ENCODE results near the gene RPTOR.
A peak's percentile ranks its signal among the peaks of the same experiment; 100 is the strongest.

The RPTOR gene

GRCh38 chr17:80842456-80843013, 297.9 kb downstream of the RPTOR start:
- no peak for DNase-seq (ENCODE audit: low read depth in 2 of 2, low spot score in 1 of 2)

GRCh38 chr17:80843741-80844156, 299.1 kb downstream of the RPTOR start:
- no peak for DNase-seq (ENCODE audit: low read depth in 2 of 2, low spot score in 1 of 2)

DNA sequence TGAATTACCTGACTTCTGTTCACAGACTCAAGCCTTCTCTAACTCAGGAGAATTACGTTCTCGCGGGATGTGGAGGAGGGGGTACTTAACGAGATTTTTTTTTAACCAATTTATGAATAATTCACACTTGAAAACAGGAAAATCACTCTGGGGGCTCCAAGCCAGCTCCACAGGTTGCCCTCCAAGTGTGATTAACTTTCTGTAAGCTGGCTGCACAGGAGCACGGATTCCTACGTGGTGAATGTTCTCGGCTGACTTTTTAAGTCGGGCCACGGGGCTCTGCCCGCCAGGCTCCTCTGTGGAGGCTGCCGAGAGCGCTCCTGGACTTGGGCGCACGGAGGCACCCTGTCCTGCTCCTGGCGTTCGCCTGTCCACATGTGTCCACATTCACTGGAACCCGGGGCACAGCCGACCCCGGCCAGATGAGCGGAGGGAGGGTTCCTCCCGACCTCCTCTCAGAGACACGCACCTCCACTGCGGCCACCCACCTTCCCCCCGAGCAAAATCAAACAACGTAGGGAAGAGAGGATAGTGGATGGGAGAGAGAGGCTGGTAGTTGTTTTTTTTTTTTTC, 299.9 kb downstream of the RPTOR start:
- DNase-seq (ENCODE audit: low read depth in 2 of 2, low spot score in 1 of 2), result no peak

DNA sequence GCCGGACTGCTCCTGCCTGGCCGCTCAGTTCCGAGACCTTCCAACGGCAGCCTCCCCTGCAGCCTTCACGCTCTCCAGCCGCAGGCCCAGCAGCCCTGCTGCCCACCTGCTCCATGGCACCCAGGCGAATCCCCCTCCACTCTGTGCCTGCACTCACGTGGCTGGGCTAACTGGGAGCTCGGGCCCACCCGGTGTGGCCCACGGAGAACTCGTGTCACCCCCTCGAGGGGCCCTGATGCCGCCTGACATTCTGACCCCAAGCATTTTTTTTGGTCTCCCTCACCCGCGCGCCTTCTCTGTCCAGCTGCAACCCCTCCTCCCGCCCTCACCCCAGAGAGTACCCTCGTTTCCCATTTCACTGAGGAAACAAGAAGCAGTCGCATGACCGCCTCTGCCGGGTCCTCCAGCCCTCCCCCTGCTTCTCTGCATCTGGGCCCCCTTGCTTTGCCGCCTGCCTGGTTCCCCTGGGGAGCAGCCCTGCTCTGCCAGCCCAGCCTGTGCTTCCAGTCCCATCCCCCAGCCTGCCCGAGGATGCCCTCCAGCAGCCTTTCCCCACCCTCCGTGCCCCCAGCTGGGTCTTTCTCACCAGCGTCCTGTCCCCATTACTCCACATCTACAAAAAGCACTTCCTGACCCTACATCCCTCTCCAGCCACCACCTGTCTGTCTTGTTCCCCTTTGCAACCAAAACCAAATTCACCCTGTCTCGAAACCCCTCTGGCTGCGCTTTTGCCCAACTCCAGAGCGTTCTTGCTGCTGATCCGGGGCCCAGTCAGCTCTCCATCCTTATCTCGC, 300.6 kb downstream of the RPTOR start:
- DNase-seq (ENCODE audit: low read depth in 2 of 2, low spot score in 1 of 2), result no peak

- DNase-seq (ENCODE audit: low read depth in 2 of 2, low spot score in 1 of 2), result no peak
These were observed 301.4 kb downstream of the RPTOR start for GRCh38 chr17:80845863-80846671.

GRCh38 chr17:80846932-80847331, 302.3 kb downstream of the RPTOR start:
- DNase-seq (ENCODE audit: low read depth in 2 of 2, low spot score in 1 of 2), result no peak

- DNase-seq (ENCODE audit: low read depth in 2 of 2, low spot score in 1 of 2), result peak in 1 of 2 donors; percentile 20
These were observed 303.0 kb downstream of the RPTOR start for GRCh38 chr17:80847496-80848230.

- DNase-seq (ENCODE audit: low read depth in 2 of 2, low spot score in 1 of 2), result no peak
These were observed 303.9 kb downstream of the RPTOR start for GRCh38 chr17:80848449-80849102.

GRCh38 chr17:80849119-80849518, 304.5 kb downstream of the RPTOR start:
- DNase-seq (ENCODE audit: low read depth in 2 of 2, low spot score in 1 of 2), result no peak

- no peak for DNase-seq (ENCODE audit: low read depth in 2 of 2, low spot score in 1 of 2)
These were observed 305.5 kb downstream of the RPTOR start for GRCh38 chr17:80850109-80850508.

- DNase-seq (ENCODE audit: low read depth in 2 of 2, low spot score in 1 of 2), result no peak
These were observed 306.2 kb downstream of the RPTOR start for GRCh38 chr17:80850817-80851216.

DNA sequence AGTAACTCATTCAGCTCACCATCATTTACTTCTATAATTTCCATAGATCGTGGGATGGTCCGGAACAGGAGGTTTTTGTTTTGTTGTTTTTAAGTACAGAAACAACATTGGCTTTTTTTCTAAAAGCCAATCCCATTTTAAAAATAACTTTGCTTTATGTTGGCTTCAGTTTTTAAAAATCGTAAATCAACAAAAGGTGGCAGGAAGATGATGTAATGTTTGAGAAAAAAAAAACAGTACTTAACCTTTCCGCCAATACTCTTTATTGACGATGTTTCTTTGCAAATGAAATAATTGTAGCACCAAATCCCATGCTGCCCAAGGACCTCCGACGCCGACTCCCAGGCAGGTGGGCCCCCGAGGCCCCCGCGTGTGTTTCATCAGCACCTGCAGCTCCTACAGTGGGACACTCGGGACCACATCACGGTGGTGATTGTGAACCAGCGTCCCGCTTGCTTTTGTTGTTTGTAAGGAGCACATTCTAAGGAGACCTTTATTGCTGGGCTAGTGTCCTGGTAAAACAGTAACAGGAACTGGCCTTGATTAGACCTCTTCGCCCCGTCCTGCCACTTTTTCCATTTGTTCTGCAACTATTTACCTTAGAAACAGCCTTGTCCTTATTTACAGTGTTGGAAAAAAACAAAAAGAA, 306.8 kb downstream of the RPTOR start:
- DNase-seq (ENCODE audit: low read depth in 2 of 2, low spot score in 1 of 2), result no peak

DNA sequence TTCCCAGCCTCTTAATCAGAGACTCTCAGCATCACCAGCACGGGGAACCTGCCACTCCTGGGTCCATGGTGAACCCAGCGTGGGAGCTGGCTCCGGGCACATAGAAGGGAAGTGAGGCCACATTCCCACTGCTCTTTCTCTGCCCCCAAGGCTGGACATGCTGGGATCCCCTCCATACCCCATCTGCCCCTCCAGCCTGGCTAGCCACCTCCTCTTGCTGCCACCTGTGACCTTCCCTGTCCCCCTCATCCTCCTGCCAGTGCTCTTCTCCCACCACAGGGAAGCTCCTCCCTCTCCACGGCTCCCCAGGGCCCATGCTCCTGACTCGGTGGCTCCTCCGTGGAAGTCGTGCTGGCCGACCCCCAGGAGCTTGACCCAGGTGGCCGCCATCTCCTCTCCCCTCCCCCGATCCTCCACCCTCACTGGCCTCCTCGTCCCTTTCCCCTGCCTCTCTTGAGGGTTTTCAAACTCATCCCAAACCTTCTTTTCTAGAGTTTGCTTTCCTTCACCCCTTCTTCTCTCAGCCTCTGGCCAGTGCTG, 307.9 kb downstream of the RPTOR start:
- DNase-seq (ENCODE audit: low read depth in 2 of 2, low spot score in 1 of 2), result no peak

DNA sequence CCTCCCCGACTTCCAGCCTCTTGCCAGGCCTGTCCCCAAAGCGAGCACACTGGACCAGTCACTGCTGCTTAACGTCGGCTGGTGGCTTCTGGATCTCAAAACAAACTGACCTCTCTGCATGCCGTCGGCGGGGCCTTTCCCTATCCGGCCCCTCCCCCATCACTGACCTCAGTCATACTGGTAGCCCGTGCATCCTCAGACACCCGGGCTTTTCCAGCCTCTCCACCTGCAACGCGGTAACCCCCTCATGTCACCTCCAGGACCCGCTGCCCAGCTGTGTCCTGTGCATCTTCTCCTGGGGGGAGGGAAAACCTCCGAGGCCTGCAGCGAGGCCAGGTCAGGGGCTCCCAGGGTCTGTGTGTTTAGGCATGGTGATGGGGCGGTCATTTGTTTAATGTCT, 308.4 kb downstream of the RPTOR start:
- DNase-seq (ENCODE audit: low read depth in 2 of 2, low spot score in 1 of 2), result no peak

DNA sequence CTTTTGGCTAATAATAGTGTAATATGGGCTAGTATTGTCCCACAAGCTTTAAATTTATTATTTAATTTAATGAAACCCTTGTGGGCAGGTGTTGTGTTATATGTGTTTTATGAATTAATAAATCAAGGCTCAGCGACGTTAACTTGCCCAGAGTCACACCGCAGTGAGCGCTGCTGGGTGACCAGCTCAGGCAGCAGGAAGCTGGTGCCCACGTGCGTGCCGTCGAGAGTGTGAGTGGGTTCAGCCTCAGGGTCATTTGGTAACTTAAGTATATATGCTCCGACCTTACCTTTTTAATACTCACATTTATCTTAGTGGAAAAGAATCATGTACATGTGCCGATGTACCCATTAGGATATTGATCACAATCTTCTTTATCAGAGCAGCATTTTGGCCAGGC, 309.6 kb downstream of the RPTOR start:
- no peak for DNase-seq (ENCODE audit: low read depth in 2 of 2, low spot score in 1 of 2)

- DNase-seq (ENCODE audit: low read depth in 2 of 2, low spot score in 1 of 2), result no peak
These were observed 310.7 kb downstream of the RPTOR start for GRCh38 chr17:80855196-80855947.

GRCh38 chr17:80855948-80856862, 311.6 kb downstream of the RPTOR start:
- peak; percentile 23 to 53 for DNase-seq (ENCODE audit: low read depth in 2 of 2, low spot score in 1 of 2)

All from stimulated activated CD8-positive, alpha-beta memory T cell treated with anti-CD3 and anti-CD28 coated beads, Interleukin-4, amount 100 ng/mL, for 1 hour (primary cell).